Measurements from ENCODE around the gene ABCC3. TPM values are rescaled to one million over a fixed set of nuclear protein-coding genes. Genes with fewer than 3 reads are reported as not detected.

Gene ABCC3
- total RNA-seq, 3 donors from 2014 or later (not counting 1 experiment from before 2014, with no cell fraction given) = 1.6 to 13.2 (median 5.9) TPM

GRCh38 chr17:50608700-50609379 is 25.8 kb upstream of the ABCC3 start:
- Histone ChIP-seq H3K4me3 (ENCODE audit: low read length) (no peak overlapping the region), H3K36me3 (ENCODE audit: control insufficient read depth, insufficient read depth, low read length) (no peaks in the 10 kb centered on the region), H3K9me3 (ENCODE audit: control insufficient read depth, insufficient read depth, low read length) (no peaks in the 10 kb centered on the region), H3K27me3 (ENCODE audit: control insufficient read depth, insufficient read depth, low read length) (no peaks in the 10 kb centered on the region), H3K27ac (ENCODE audit: low read length) (no peak overlapping the region), H3K4me1 (ENCODE audit: control insufficient read depth, insufficient read depth, low read length) (peaks cover 9% of the 10 kb centered on the region)
- Mint-ChIP-seq H3K36me3 (no peaks in the 10 kb centered on the region), H3K27me3 (ENCODE audit: low read depth in 2 of 2) (peaks cover 8 to 15% of the 10 kb centered on the region in 2 donors), H3K4me1 (peaks cover 0 to 6% of the 10 kb centered on the region in 2 donors), H3K9me3 (no peaks in the 10 kb centered on the region), H3K27ac (no peak overlapping the region), H3K4me3 (no peak overlapping the region)
- WGBS (ENCODE audit: insufficient coverage) = 85% methylated on average over 15 of the region's 22 CpGs
- no peak for ATAC-seq
- TF ChIP-seq CTCF (IDR thresholded peaks at IDR 0.05) = no peak
- intact Hi-C loops (cut with micrococcal nuclease) = no loop called here
- DNase-seq = no peak

GRCh38 chr17:50609380-50610074 is 25.2 kb upstream of the ABCC3 start:
- no peaks in the 10 kb centered on the region for H3K36me3 Mint-ChIP-seq
- peaks cover 16% of the 10 kb centered on the region for H3K4me1 ChIP-seq (ENCODE audit: control insufficient read depth, insufficient read depth, low read length)
- H3K4me1 Mint-ChIP-seq = peaks cover 6 to 13% of the 10 kb centered on the region in 2 donors
- no peak overlapping the region for H3K27ac Mint-ChIP-seq
- no peaks in the 10 kb centered on the region for H3K9me3 ChIP-seq (ENCODE audit: control insufficient read depth, insufficient read depth, low read length)
- WGBS (ENCODE audit: insufficient coverage) = 90% methylated on average over 24 of the region's 24 CpGs
- TF ChIP-seq CTCF (IDR thresholded peaks at IDR 0.05) = no peak
- H3K4me3 Mint-ChIP-seq = no peak overlapping the region
- no peak for ATAC-seq
- no peaks in the 10 kb centered on the region for H3K27me3 ChIP-seq (ENCODE audit: control insufficient read depth, insufficient read depth, low read length)
- DNase-seq = no peak
- H3K27me3 Mint-ChIP-seq (ENCODE audit: low read depth in 2 of 2) = peaks cover 8 to 15% of the 10 kb centered on the region in 2 donors
- no peak overlapping the region for H3K4me3 ChIP-seq (ENCODE audit: low read length)
- intact Hi-C loops (cut with micrococcal nuclease) = no loop called here
- H3K9me3 Mint-ChIP-seq = no peaks in the 10 kb centered on the region
- H3K27ac ChIP-seq (ENCODE audit: low read length) = no peak overlapping the region
- H3K36me3 ChIP-seq (ENCODE audit: control insufficient read depth, insufficient read depth, low read length) = no peaks in the 10 kb centered on the region

GRCh38 chr17:50611634-50612033 is 23.0 kb upstream of the ABCC3 start:
- no peaks in the 10 kb centered on the region for H3K36me3 ChIP-seq (ENCODE audit: control insufficient read depth, insufficient read depth, low read length)
- no peak overlapping the region for H3K27ac Mint-ChIP-seq
- no peaks in the 10 kb centered on the region for H3K9me3 Mint-ChIP-seq
- intact Hi-C loops (cut with micrococcal nuclease) = no loop called here
- H3K27me3 Mint-ChIP-seq (ENCODE audit: low read depth in 2 of 2) = peaks cover 0 to 14% of the 10 kb centered on the region in 2 donors
- H3K27ac ChIP-seq (ENCODE audit: low read length) = no peak overlapping the region
- H3K4me1 Mint-ChIP-seq = peaks cover 6 to 15% of the 10 kb centered on the region in 2 donors
- TF ChIP-seq CTCF (IDR thresholded peaks at IDR 0.05) = no peak
- H3K9me3 ChIP-seq (ENCODE audit: control insufficient read depth, insufficient read depth, low read length) = no peaks in the 10 kb centered on the region
- peaks cover 16% of the 10 kb centered on the region for H3K4me1 ChIP-seq (ENCODE audit: control insufficient read depth, insufficient read depth, low read length)
- H3K36me3 Mint-ChIP-seq = no peaks in the 10 kb centered on the region
- no peak overlapping the region for H3K4me3 Mint-ChIP-seq
- no peak overlapping the region for H3K4me3 ChIP-seq (ENCODE audit: low read length)
- no peaks in the 10 kb centered on the region for H3K27me3 ChIP-seq (ENCODE audit: control insufficient read depth, insufficient read depth, low read length)
- 83% methylated on average over 5 of the region's 6 CpGs for WGBS (ENCODE audit: insufficient coverage)
- ATAC-seq (no peak), DNase-seq (no peak)
